GM10266 (cell line): ENCODE data around the gene CAPN5.

Experiments
- DNase-seq: peaks from one replicate; pipeline ENCODE4 v3.0.0; 2012; ENCODE audit errors: extremely low spot score
- CTCF ChIP-seq: IDR thresholded peaks from 2 replicates; pipeline ENCODE4 v1.5.1; 2012; ENCODE audit warnings: mild to moderate bottlenecking, low read depth; ENCODE audit not compliant: control insufficient read depth, insufficient read depth; ENCODE audit errors: missing control alignments

The CAPN5 gene

GRCh38 chr11:77137421-77137820 lies 70.7 kb downstream of the CAPN5 start:
- no peak for TF ChIP-seq CTCF

GRCh38 chr11:77138106-77138649 lies 71.4 kb downstream of the CAPN5 start:
- TF ChIP-seq CTCF = no peak
- DNase-seq = no peak

More at GRCh38 chr11:77137421-77137820, 70.7 kb downstream of the CAPN5 start:
- DNase-seq = no peak

GRCh38 chr11:77139201-77139600 lies 72.4 kb downstream of the CAPN5 start:
- no peak for DNase-seq
- no peak for TF ChIP-seq CTCF

GRCh38 chr11:77140231-77140851 lies 73.6 kb downstream of the CAPN5 start:
- no peak for TF ChIP-seq CTCF
- DNase-seq = no peak

- no peak for TF ChIP-seq CTCF
- no peak for DNase-seq
Observed at GRCh38 chr11:77141034-77141433, 74.3 kb downstream of the CAPN5 start.

- no peak for TF ChIP-seq CTCF
- no peak for DNase-seq
Observed at GRCh38 chr11:77141475-77141874, 74.7 kb downstream of the CAPN5 start.

GRCh38 chr11:77142091-77142975 lies 75.6 kb downstream of the CAPN5 start:
- TF ChIP-seq CTCF = no peak

More at GRCh38 chr11:77142091-77142975, 75.6 kb downstream of the CAPN5 start:
- no peak for DNase-seq
